Mucosa of rectum (tissue), 2 donors: Measurements from ENCODE around the gene GTPBP6.
"Not testable (repeated sequence)": the region's sequence is repeated elsewhere in the genome, so short reads cannot be mapped to it uniquely, and the experiment has no call there.

Experiments
- H3K27ac ChIP-seq, 2 donors: one replicate each; pipeline ENCODE4 v1.7.0; 2013; ENCODE audit warnings: inconsistent platforms in 2 of 2, low read depth in 2 of 2, low read length in 2 of 2
- H3K27me3 ChIP-seq, 2 donors: one replicate each; pipeline ENCODE4 v1.7.0; 2013; ENCODE audit warnings: low read length in 2 of 2; ENCODE audit not compliant: control insufficient read depth in 2 of 2, insufficient read depth in 2 of 2
- H3K36me3 ChIP-seq, 2 donors: one replicate each; pipeline ENCODE4 v1.7.0; 2013; ENCODE audit warnings: low read length in 2 of 2; ENCODE audit not compliant: control insufficient read depth in 2 of 2, insufficient read depth in 2 of 2
- H3K4me1 ChIP-seq, 2 donors: one replicate each; pipeline ENCODE4 v1.7.0; 2013; ENCODE audit warnings: low read length in 2 of 2, mild to moderate bottlenecking in 1 of 2; ENCODE audit not compliant: control insufficient read depth in 2 of 2, insufficient read depth in 2 of 2
- H3K4me3 ChIP-seq, 2 donors: one replicate each; pipeline ENCODE4 v1.7.0; 2013; ENCODE audit warnings: low read length in 2 of 2
- H3K9ac ChIP-seq, 2 donors: one replicate each; pipeline ENCODE4 v1.7.0; 2013; ENCODE audit warnings: low read length in 2 of 2, low read depth in 1 of 2, mild to moderate bottlenecking in 1 of 2
- H3K9me3 ChIP-seq, 2 donors: one replicate each; pipeline ENCODE4 v1.7.0; 2013; ENCODE audit warnings: low read length in 2 of 2; ENCODE audit not compliant: control insufficient read depth in 2 of 2
- donor health status: healthy.
- donor health status: Normal muscosa, but diverticular disease.

Gene GTPBP6

DNA sequence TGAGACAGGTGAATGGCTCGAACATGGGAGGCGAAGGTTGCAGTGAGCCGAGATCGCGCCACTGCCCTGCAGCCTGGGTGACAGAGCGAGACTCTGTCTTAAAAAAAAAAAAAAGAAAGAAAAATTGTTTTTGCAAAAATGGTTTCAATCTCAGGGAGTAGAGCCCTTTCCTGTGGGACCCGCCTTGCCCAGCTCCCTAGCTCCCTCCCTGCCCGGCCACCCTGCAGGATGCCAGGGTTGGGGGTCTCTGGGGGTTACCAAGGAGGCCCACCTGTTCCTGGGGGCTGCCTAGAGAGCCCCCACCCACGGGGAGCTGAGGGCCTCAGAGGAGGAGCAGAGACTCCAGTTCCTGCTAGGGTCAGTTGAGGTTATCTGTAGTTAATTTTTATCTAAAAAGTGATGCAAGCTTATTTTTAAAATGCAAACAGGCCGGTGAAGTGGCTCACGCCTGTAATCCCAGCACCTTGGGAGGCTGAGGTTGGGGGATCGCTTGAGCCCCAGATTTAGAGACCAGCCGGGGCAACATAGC, 56.2 kb downstream of the GTPBP6 start:
- Histone ChIP-seq H3K9ac (no peak overlapping the region), H3K9me3 (no peaks in the 10 kb centered on the region), H3K36me3 (no peaks in the 10 kb centered on the region), H3K27me3 (no peaks in the 10 kb centered on the region), H3K4me1 (peaks cover 6 to 11% of the 10 kb centered on the region in 2 donors), H3K4me3 (no peak overlapping the region), H3K27ac (peak overlapping the region in 1 of 2 donors; percentile 49)

DNA sequence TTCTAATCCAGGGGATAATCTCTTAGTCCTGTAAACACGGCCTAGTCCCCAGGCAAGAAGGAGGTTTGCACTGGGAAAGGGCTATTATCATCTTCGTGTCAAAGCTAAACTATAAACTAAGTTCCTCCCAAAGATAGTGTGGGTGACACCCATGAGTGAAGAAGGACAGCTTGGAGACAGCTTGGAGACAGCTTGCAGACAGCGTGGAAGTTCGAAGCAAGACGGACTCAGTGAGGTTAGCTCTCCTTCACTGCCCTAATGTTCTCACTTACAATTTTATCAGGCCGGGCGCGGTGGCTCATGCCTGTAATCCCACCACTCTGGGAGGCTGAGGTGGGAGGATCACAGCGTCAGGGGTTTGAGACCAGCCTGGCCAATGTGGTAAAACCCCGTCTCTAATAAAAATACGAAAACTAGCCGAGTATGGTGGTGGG, 56.7 kb downstream of the GTPBP6 start:
- Histone ChIP-seq H3K4me1 (peaks cover 6 to 11% of the 10 kb centered on the region in 2 donors), H3K27ac (peak overlapping the region in 1 of 2 donors; percentile 49), H3K9me3 (no peaks in the 10 kb centered on the region), H3K36me3 (no peaks in the 10 kb centered on the region), H3K9ac (peak overlapping the region in 1 of 2 donors; percentile 25), H3K27me3 (no peaks in the 10 kb centered on the region), H3K4me3 (no peak overlapping the region)

DNA sequence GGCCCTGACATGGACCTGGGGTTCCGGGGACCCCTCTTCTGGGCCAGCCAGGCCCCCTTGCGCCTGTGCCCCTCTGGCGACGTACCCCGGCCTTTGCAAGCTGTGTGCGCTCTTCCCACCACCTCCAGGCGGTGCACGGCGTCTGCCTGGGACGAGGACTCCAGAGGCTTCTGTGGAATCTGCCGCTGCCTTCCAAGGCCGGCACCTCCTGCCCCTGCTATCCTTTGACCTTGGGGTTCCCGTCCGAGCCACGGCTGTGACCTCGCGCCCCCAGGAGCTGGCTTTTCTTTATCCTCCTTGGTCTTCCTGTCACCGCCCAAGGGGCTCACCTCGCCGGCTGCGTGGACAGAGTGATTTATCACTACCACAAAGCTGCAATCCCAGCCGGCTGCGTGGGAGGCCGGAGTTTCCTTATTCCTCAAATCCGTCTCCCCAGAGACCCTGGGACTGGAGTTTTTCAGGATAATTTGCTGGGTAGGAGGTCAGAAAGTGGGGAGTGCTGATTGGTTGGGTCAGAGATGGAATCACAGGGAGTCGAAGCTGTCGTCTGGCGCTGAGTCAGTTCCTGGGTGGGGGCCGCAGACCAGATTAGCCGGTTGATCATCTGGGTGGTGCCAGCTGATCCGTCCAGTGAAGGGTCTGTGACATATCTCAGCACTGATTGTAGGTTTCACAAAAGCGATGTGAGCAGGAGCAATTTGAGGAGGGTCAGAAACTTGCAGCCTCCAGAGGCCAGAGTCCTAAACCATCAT, 57.3 kb downstream of the GTPBP6 start:
- Histone ChIP-seq H3K4me1 (peaks cover 6 to 11% of the 10 kb centered on the region in 2 donors), H3K9ac (no peak overlapping the region), H3K9me3 (no peaks in the 10 kb centered on the region), H3K27ac (no peak overlapping the region), H3K4me3 (no peak overlapping the region), H3K27me3 (no peaks in the 10 kb centered on the region), H3K36me3 (no peaks in the 10 kb centered on the region)

DNA sequence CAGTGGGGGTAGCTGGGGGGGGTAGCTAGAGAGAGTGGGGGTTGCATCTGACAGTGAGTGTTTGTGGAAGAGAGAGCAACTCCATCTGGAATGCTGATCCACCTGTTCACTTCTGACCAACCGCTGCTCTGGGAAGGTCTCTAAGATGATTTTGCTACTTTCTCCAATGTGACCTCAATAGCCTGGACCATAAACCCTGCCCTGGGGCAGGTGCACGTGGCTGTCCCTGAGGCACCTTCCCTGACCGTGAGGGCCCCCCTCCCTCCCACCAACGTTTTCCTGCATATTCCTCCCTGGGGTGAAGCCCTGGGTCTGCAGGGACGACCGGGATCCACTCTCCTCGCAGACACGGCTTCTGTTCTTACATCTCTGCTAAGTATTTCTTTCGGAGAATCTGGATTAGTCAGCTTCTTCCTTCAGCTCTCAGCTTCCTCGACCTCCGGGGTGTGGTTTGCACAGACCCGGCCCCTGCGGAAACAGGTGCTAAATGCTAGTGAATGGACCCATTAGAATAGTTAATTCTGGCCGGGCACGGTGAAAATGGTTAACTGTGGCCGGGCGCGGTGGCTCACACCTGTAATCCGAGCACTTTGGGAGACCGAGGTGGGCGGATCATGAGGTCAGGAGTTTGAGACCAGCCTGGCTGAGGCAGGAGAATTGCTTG, 58.8 kb downstream of the GTPBP6 start:
- Histone ChIP-seq H3K9me3 (no peaks in the 10 kb centered on the region), H3K4me3 (peak overlapping the region in 1 of 2 donors; percentile 1)

GRCh38 chrX:258291-259040, 60.1 kb downstream of the GTPBP6 start:
- Histone ChIP-seq H3K27ac (no peak overlapping the region), H3K4me1 (peaks cover 6 to 11% of the 10 kb centered on the region in 2 donors), H3K4me3 (no peak overlapping the region), H3K9ac (no peak overlapping the region), H3K27me3 (no peaks in the 10 kb centered on the region), H3K9me3 (no peaks in the 10 kb centered on the region), H3K36me3 (no peaks in the 10 kb centered on the region)

More for the DNA sequence above, 58.8 kb downstream of the GTPBP6 start:
- no peak overlapping the region for H3K9ac ChIP-seq
- H3K27ac ChIP-seq, result no peak overlapping the region
- no peaks in the 10 kb centered on the region for H3K27me3 ChIP-seq
- no peaks in the 10 kb centered on the region for H3K36me3 ChIP-seq
- H3K4me1 ChIP-seq, result peaks cover 6 to 11% of the 10 kb centered on the region in 2 donors

DNA sequence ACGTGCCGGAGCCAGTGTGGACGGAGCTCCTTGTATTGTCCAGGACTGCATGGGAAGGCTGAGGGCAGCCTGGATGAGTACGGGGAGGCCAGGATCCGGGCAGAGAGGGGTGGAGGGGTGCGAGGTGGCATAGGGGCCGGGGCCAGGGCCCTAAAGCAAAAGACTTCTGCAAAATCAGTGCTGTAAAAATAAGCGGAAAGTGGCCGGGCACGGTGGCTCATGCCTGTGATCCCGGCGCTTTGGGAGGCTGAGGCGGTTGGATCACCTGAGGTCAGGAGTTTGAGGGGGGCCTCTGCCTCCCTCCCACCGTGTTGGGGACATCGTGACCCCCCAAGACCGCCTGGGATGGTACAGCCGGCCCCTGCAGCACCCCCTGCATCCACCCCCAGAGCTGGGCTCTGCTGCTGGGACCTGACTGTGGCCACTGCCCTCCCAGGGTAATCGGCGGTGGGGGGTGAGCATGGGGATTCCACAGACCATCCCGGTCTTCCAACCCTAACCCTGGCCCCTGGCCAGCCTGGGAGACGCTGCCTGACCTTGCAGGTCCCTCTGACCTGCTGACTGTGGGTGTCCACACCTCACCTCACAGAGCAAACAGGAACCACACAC, 60.8 kb downstream of the GTPBP6 start:
- H3K4me1 ChIP-seq, result peaks cover 6 to 11% of the 10 kb centered on the region in 2 donors
- no peak overlapping the region for H3K9ac ChIP-seq
- H3K9me3 ChIP-seq, result no peaks in the 10 kb centered on the region
- H3K36me3 ChIP-seq, result no peaks in the 10 kb centered on the region
- no peak overlapping the region for H3K4me3 ChIP-seq
- no peak overlapping the region for H3K27ac ChIP-seq
- H3K27me3 ChIP-seq, result no peaks in the 10 kb centered on the region

DNA sequence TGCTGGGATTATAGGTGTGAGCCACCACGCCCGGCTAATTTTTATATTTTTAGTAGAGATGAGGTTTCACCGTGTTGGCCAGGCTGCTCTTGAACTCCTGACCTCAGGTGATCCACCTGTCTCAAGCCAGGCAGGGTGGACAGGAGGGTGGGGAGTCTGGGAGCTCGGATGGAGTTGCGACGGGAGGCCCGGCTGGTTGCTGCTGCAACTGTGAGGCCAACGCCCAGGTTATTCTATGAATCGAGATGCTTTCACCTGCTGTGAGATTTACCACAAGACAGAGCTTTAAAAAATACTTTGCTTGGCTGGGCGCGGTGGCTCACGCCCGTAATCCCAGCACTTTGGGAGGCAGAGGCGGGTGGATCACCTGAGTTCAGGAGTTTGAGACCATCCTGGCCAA, 61.5 kb downstream of the GTPBP6 start:
- not testable (repeated sequence) for H3K9ac ChIP-seq, H3K9me3 ChIP-seq, H3K27ac ChIP-seq, H3K4me1 ChIP-seq, H3K36me3 ChIP-seq, H3K27me3 ChIP-seq, H3K4me3 ChIP-seq

DNA sequence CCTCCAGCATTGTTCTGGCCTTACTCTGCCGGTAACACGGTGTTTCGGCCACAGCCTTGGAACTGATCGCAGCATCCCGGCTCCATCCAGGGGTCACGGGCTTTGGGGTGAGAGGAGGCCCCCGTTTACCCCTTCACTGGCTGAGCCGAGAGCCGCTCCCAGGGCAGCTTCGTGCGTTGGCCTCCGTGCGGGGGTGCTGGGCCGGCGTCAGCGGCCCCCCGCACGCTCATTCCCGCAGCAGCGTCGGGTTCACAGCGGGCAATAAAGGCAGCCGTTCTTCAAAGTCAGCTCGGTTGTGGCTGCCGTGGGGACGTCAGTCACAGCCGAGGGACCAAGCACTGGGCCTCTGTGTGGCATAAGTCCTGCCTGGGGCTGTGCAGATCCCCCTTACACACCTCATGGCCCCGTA, 62.7 kb downstream of the GTPBP6 start:
- Histone ChIP-seq H3K4me3 (no peak overlapping the region), H3K27me3 (no peaks in the 10 kb centered on the region), H3K36me3 (no peaks in the 10 kb centered on the region), H3K4me1 (peaks cover 0 to 5% of the 10 kb centered on the region in 2 donors), H3K9ac (no peak overlapping the region), H3K27ac (no peak overlapping the region), H3K9me3 (no peaks in the 10 kb centered on the region)
